ENCODE measurements around the gene SLC30A7.
"Not testable (repeated sequence)": the region's sequence is repeated elsewhere in the genome, so short reads cannot be mapped to it uniquely, and the experiment has no call there.

DNA sequence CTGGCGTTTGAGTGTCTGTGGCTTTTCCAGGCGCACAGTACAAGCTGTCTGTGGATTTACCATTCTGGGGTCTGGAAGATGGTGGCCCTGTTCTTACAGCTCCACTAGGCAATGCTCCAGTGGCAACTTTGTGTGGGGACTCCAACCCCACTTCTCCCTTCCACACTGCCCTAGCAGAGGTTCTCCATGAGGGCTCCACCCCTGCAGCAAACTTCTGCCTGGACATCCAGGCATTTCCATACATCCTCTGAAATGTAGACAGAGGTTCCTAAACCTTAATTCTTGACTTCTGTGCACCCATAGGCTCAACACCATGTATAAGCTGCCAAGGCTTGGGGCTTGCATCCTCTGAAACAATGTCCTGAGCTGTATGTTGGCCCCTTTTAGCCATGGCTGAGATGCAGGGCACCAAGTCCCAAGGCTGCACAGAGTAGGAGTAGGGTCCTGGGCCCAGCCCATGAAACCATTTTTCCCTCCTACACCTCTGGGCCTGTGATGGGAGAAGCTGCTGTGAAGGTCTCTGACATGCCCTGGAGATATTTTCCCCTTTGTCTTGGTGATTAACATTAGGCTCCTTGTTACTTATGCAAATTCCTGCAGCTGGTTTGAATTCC is 5.9 kb upstream of the SLC30A7 start:
- TF ChIP-seq, protein P1, sequence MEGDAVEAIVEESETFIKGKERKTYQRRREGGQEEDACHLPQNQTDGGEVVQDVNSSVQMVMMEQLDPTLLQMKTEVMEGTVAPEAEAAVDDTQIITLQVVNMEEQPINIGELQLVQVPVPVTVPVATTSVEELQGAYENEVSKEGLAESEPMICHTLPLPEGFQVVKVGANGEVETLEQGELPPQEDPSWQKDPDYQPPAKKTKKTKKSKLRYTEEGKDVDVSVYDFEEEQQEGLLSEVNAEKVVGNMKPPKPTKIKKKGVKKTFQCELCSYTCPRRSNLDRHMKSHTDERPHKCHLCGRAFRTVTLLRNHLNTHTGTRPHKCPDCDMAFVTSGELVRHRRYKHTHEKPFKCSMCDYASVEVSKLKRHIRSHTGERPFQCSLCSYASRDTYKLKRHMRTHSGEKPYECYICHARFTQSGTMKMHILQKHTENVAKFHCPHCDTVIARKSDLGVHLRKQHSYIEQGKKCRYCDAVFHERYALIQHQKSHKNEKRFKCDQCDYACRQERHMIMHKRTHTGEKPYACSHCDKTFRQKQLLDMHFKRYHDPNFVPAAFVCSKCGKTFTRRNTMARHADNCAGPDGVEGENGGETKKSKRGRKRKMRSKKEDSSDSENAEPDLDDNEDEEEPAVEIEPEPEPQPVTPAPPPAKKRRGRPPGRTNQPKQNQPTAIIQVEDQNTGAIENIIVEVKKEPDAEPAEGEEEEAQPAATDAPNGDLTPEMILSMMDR (conservative IDR thresholded peaks at IDR 0.05 in 1 of 2, IDR thresholded peaks at IDR 0.05 in 1 of 2; ENCODE audit: extremely low read depth in 1 of 2, insufficient read depth in 1 of 2, low read depth in 1 of 2, low read length in 2 of 2) = not testable (repeated sequence)
- TF ChIP-seq EZH2 (IDR thresholded peaks at IDR 0.05; ENCODE audit: borderline replicate concordance, low read length) = not testable (repeated sequence)

Data from mammary epithelial cell (primary cell).